Activated CD4-positive, alpha-beta memory T cell treated with anti-CD3 and anti-CD28 coated beads, Interleukin-2, amount 10 ng/mL, durations not matched to agents 7 days and 5 days (primary cell): ENCODE data around the gene SLC39A7. TPM values are rescaled to one million over a fixed set of nuclear protein-coding genes. Genes with fewer than 3 reads are reported as not detected.
A peak's percentile ranks its signal among the peaks of the same experiment; 100 is the strongest.

Experiments
- CTCF ChIA-PET: fragments of 350-600 bp; sonication (Branson Sonifier 250); formaldehyde crosslinking; loops from one replicate; lab custom pipeline; 2021; ENCODE audit warnings: antibody characterized with exemption, inconsistent platforms; lab: Charles Lee
- POLR2A ChIA-PET: fragments of 350-600 bp; sonication (Branson Sonifier 250); formaldehyde crosslinking; loops from one replicate; lab custom pipeline; 2021; ENCODE audit warnings: antibody characterized with exemption; lab: Charles Lee
- DNase-seq: peaks from one replicate; pipeline ENCODE4 v3.0.0-alpha.2; 2020
- H3K27ac Mint-ChIP-seq: one replicate; pipeline ENCODE4 v1.8.0; 2021; ENCODE audit warnings: mild to moderate bottlenecking, mixed read lengths
- H3K27me3 Mint-ChIP-seq: one replicate; pipeline ENCODE4 v1.8.0; 2021; ENCODE audit warnings: mixed read lengths
- H3K36me3 Mint-ChIP-seq: one replicate; pipeline ENCODE4 v1.8.0; 2021; ENCODE audit warnings: low read depth, mixed read lengths
- H3K4me1 Mint-ChIP-seq: one replicate; pipeline ENCODE4 v1.8.0; 2021; ENCODE audit warnings: mixed read lengths
- H3K4me3 Mint-ChIP-seq: one replicate; pipeline ENCODE4 v1.8.0; 2021; ENCODE audit warnings: mild to moderate bottlenecking, mixed read lengths
- H3K9me3 Mint-ChIP-seq: one replicate; pipeline ENCODE4 v1.8.0; 2021; ENCODE audit warnings: mixed read lengths
- total RNA-seq, 2 experiments: library from RNA; stranded (reverse); gene quantifications; one replicate each; pipeline ENCODE4 v1.2.3, GENCODE V29; 2021

Gene SLC39A7
- total RNA-seq, 2 experiments from 2014 or later, result 52.8 to 53.8 TPM

GRCh38 chr6:33241968-33242367 lies 41.3 kb downstream of the SLC39A7 start:
- H3K9me3 Mint-ChIP-seq, result no peaks in the 10 kb centered on the region
- CTCF ChIA-PET, result interaction anchor here (0.6 kb wide), 1 partner anchor 14 kb away, joined by 4 read pairs; no protein-coding TSS in a partner anchor
- no peaks in the 10 kb centered on the region for H3K36me3 Mint-ChIP-seq
- DNase-seq, result no peak
- H3K27ac Mint-ChIP-seq, result no peak overlapping the region
- H3K4me1 Mint-ChIP-seq, result peaks cover 8% of the 10 kb centered on the region
- POLR2A ChIA-PET, result no interaction called here
- peaks cover 28% of the 10 kb centered on the region for H3K27me3 Mint-ChIP-seq
- H3K4me3 Mint-ChIP-seq, result no peak overlapping the region

- peaks cover 26% of the 10 kb centered on the region for H3K27me3 Mint-ChIP-seq
- no peak overlapping the region for H3K27ac Mint-ChIP-seq
- H3K36me3 Mint-ChIP-seq, result no peaks in the 10 kb centered on the region
- peaks cover 14% of the 10 kb centered on the region for H3K4me1 Mint-ChIP-seq
- CTCF ChIA-PET, result no interaction called here
- no peaks in the 10 kb centered on the region for H3K9me3 Mint-ChIP-seq
- no peak overlapping the region for H3K4me3 Mint-ChIP-seq
- no peak for DNase-seq
- POLR2A ChIA-PET, result no interaction called here
These were observed 42.8 kb downstream of the SLC39A7 start for GRCh38 chr6:33243476-33243875.

GRCh38 chr6:33247977-33248642 lies 47.4 kb downstream of the SLC39A7 start:
- Mint-ChIP-seq H3K36me3 (peaks cover 30% of the 10 kb centered on the region), H3K27ac (peak overlapping the region; percentile 87), H3K27me3 (peaks cover 6% of the 10 kb centered on the region), H3K4me1 (peaks cover 46% of the 10 kb centered on the region), H3K9me3 (no peaks in the 10 kb centered on the region), H3K4me3 (peak overlapping the region; percentile 74)
- POLR2A ChIA-PET, result interaction anchor here (0.6 to 5.2 kb wide), 25 partner anchors 10 to 276 kb away, joined by 3 to 71 read pairs (median 5); partner anchors contain the start of genes B3GALT4, HLA-DPA1, HSD17B8 and PFDN6
- CTCF ChIA-PET, result interaction anchor here (0.6 to 3.7 kb wide), 54 partner anchors 10 to 353 kb away, joined by 3 to 62 read pairs (median 5); partner anchors contain the start of genes B3GALT4, HLA-DPA1, HLA-DPB1 and PFDN6
- peak; percentile 93 for DNase-seq

GRCh38 chr6:33248643-33248931 lies 47.9 kb downstream of the SLC39A7 start:
- no peak for DNase-seq
- peaks cover 46% of the 10 kb centered on the region for H3K4me1 Mint-ChIP-seq
- ChIA-PET POLR2A (interaction anchor here (0.5 to 5.2 kb wide), 25 partner anchors 11 to 389 kb away, joined by 3 to 71 read pairs (median 5); partner anchors contain the start of genes B3GALT4, HLA-DPA1, HSD17B8 and PFDN6), CTCF (interaction anchor here (0.7 to 3.7 kb wide), 51 partner anchors 11 to 395 kb away, joined by 3 to 62 read pairs (median 6); partner anchors contain the start of genes B3GALT4, HLA-DPA1, HLA-DPB1 and PSMB9)
- H3K27ac Mint-ChIP-seq, result peak overlapping the region; percentile 87
- H3K4me3 Mint-ChIP-seq, result peak overlapping the region; percentile 74
- H3K9me3 Mint-ChIP-seq, result no peaks in the 10 kb centered on the region
- H3K36me3 Mint-ChIP-seq, result peaks cover 30% of the 10 kb centered on the region
- peaks cover 2% of the 10 kb centered on the region for H3K27me3 Mint-ChIP-seq

- ChIA-PET POLR2A (interaction anchor here (0.5 to 5.2 kb wide), 29 partner anchors 9 to 404 kb away, joined by 3 to 71 read pairs (median 5); partner anchors contain the start of genes B3GALT4, HLA-DPA1, HSD17B8 and PFDN6), CTCF (interaction anchor here (0.7 to 3.7 kb wide), 53 partner anchors 11 to 396 kb away, joined by 3 to 62 read pairs (median 5); partner anchors contain the start of genes B3GALT4, HLA-DPA1, HLA-DPB1 and HSD17B8)
- Mint-ChIP-seq H3K36me3 (peaks cover 30% of the 10 kb centered on the region), H3K4me1 (peaks cover 46% of the 10 kb centered on the region), H3K27me3 (no peaks in the 10 kb centered on the region), H3K27ac (peak overlapping the region; percentile 87), H3K9me3 (no peaks in the 10 kb centered on the region), H3K4me3 (peak overlapping the region; percentile 74)
- DNase-seq, result peak; percentile 98
These were observed 48.5 kb downstream of the SLC39A7 start for GRCh38 chr6:33248932-33249731.

GRCh38 chr6:33249732-33250630 lies 49.3 kb downstream of the SLC39A7 start:
- Mint-ChIP-seq H3K27me3 (no peaks in the 10 kb centered on the region), H3K4me1 (peaks cover 46% of the 10 kb centered on the region), H3K27ac (peak overlapping the region; percentile 87), H3K9me3 (no peaks in the 10 kb centered on the region), H3K4me3 (peak overlapping the region; percentile 74), H3K36me3 (peaks cover 30% of the 10 kb centered on the region)
- DNase-seq, result no peak
- ChIA-PET POLR2A (interaction anchor here (0.5 to 5.2 kb wide), 20 partner anchors 10 to 405 kb away, joined by 3 to 71 read pairs (median 7); partner anchors contain the start of genes B3GALT4, HSD17B8, PFDN6 and RGL2), CTCF (interaction anchor here (0.8 to 3.7 kb wide), 24 partner anchors 10 to 396 kb away, joined by 3 to 62 read pairs (median 7); partner anchors contain the start of genes B3GALT4, HSD17B8, PSMB9 and RING1)

- Mint-ChIP-seq H3K27ac (peak overlapping the region; percentile 87), H3K36me3 (peaks cover 31% of the 10 kb centered on the region), H3K27me3 (no peaks in the 10 kb centered on the region), H3K4me3 (peak overlapping the region; percentile 74), H3K9me3 (no peaks in the 10 kb centered on the region), H3K4me1 (peaks cover 46% of the 10 kb centered on the region)
- CTCF ChIA-PET, result interaction anchor here (0.7 to 3.4 kb wide), 6 partner anchors 21 to 383 kb away, joined by 3 to 27 read pairs (median 4); partner anchors contain the start of genes B3GALT4, RPS18 and VPS52
- POLR2A ChIA-PET, result interaction anchor here (0.9 to 5.2 kb wide), 7 partner anchors 11 to 278 kb away, joined by 3 to 71 read pairs (median 26); partner anchors contain the start of genes B3GALT4, PFDN6, RGL2 and RPS18
- no peak for DNase-seq
These were observed 50.1 kb downstream of the SLC39A7 start for GRCh38 chr6:33250731-33251130.

GRCh38 chr6:33251395-33252012 lies 50.8 kb downstream of the SLC39A7 start:
- H3K4me3 Mint-ChIP-seq, result peak overlapping the region; percentile 11
- H3K27ac Mint-ChIP-seq, result peak overlapping the region; percentile 47
- H3K36me3 Mint-ChIP-seq, result peaks cover 34% of the 10 kb centered on the region
- CTCF ChIA-PET, result interaction anchor here (0.7 to 1.4 kb wide), 2 partner anchors 94 to 383 kb away, joined by 3 to 4 read pairs; no protein-coding TSS in a partner anchor
- no peaks in the 10 kb centered on the region for H3K27me3 Mint-ChIP-seq
- POLR2A ChIA-PET, result interaction anchor here (3.8 to 5.2 kb wide), 5 partner anchors 20 to 279 kb away, joined by 12 to 71 read pairs (median 30); partner anchors contain the start of genes B3GALT4, PFDN6, RGL2 and RPS18
- no peak for DNase-seq
- no peaks in the 10 kb centered on the region for H3K9me3 Mint-ChIP-seq
- peaks cover 46% of the 10 kb centered on the region for H3K4me1 Mint-ChIP-seq

GRCh38 chr6:33252759-33253158 lies 52.1 kb downstream of the SLC39A7 start:
- H3K27me3 Mint-ChIP-seq, result no peaks in the 10 kb centered on the region
- CTCF ChIA-PET, result interaction anchor here (0.7 kb wide), 1 partner anchor 14 kb away, joined by 3 read pairs; no protein-coding TSS in a partner anchor

More at GRCh38 chr6:33252759-33253158, 52.1 kb downstream of the SLC39A7 start:
- no peaks in the 10 kb centered on the region for H3K9me3 Mint-ChIP-seq
- no peak overlapping the region for H3K4me3 Mint-ChIP-seq
- POLR2A ChIA-PET, result interaction anchor here (0.7 to 5.2 kb wide), 2 partner anchors 18 to 94 kb away, joined by 3 to 71 read pairs; partner anchors contain the start of genes RPS18 and VPS52
- no peak overlapping the region for H3K27ac Mint-ChIP-seq
- peaks cover 38% of the 10 kb centered on the region for H3K36me3 Mint-ChIP-seq
- H3K4me1 Mint-ChIP-seq, result peaks cover 46% of the 10 kb centered on the region
- no peak for DNase-seq
